NCI-H1092 (cell line): ENCODE measurements around the gene PTPRZ1.

ENCODE experiments used
- DNase-seq: peaks from one replicate; lab custom pipeline; 2025; lab: John Stamatoyannopoulos, UW

Gene PTPRZ1

DNA sequence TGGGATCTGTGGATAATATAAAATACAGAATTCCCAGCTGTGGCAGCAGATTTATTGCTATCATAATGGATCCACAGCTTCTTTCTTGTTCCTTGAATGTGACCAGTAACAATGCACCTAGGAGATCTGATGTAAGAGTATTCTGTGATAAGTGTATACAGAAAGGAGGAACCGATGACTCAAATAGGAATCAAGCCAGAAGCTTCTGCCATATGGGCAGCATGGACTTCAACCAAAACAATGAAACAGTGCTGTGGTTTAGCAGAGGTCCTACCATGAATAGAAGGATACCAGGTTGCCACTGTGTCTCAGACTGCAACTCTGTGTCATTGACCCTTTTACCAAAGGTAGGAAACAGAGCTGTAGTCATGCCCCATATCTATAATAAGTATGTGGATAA lies 81.8 kb downstream of the PTPRZ1 start:
- no peak for DNase-seq

DNA sequence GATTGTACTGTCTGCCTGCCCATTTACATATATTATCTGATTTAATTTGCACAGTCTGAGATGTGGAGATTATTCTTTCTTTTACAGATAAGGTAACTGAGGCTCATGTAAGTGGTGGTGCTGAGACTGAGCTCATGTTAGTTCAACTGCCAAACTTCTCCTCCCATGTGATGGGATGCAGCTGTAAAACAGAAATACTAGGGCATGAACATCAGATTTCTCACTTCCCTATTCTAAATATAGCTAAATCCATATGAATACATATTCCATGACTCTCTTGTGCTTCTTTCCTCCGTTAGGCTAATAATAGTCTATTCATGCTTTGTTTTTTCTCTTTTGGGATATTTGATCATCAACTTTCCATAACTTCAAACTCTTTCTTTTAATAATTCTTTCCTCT lies 84.7 kb downstream of the PTPRZ1 start:
- DNase-seq: no peak

DNA sequence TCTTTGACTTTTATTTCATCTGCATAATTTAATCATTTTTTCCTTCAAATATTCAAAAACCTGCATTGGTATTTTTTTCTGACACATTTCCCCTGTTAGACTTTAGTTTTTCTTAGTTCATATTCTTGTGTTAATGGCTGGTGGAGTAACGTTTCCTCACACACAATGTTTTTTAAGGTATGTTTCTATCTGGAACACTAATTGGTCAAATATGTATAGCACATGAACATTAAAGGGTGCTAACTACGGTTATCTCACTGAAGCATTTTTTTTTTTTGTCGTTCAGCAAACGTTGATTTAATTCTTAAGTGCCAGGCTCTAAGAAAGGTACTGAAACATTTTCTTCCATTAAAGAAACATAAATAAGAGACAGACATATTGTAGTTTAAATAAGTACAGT lies 87.7 kb downstream of the PTPRZ1 start:
- no peak for DNase-seq

DNA sequence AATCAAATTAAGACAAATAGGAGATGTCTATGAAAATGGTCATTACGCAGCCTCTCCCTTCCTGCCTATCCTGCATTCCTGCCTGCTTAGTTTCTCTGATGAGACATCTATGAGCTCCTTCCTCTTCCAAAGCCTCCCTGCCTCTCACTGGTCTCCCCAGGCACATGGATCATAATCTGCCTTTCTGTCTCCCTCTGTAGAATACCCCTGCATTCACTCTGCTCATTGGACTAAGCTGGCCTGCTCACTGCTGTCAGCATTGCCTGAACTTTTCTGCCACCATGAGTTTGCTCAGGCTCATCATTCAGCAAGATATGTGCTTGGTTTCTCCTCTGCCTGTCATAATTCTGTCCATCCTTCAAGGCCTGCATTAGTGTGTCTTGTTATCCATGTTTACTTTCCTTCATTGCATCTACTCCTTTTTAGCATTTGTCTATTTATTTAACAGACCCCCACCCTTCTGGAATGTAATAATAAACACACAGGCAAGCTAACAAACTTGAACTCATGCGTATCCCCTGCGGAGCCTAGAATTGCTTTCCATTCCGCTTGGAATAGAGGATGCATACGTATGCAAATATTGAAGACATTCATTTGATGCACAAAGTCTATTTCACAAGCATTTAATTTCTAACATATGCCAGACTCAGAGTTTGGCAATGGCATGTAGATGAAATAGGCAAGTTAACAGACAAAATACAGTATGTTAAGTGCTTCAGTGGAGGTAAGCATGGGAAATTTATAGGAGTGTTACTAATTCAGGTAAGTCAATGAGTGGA lies 88.3 kb downstream of the PTPRZ1 start:
- no peak for DNase-seq

DNA sequence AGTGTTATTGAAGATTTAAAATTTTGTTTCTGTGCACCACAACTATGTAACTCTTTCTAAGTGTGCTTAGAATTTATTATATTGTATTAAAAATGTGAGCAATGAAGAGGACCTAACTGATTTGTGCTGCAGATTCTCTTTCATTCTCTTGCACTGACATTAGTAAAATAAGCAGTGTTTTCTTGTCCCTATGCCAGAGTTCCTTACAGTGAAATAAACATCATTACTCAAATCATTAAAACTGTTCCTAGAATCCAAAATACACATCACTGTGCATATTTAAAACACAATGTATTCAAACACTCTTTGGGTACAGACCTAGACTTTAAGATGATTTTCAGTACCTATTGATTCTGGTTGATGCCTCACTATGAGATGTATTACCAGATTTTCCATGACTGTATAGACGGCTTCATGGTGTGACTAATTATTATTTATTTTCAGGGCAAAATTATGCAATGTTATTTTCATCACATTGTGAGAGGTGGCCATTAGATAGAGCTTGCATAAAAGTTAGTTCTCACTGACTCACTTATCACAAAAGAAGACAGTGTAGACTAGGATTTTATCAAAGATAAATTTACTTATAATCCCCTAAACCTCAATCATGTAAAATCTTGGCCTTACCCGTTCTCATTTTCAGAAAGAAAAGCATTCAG lies 93.4 kb downstream of the PTPRZ1 start:
- no peak for DNase-seq

DNA sequence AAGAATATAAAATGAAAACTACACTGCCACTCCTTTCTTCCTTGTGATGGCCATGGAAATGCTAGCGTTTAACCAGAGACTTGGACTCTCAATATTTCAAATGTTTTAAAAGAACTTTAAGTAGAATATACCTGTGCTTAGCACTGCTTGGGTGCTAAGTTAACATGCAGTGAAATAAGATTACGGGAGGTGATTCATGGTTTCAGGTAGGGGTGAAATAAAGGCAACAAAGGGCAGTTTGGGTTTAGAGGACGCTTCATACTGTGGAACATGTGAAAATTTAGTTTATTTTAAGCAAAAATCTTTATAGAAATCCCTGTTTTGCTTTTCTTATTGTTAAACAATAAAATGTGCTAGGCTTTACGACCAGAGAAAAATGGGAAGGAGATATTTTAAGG lies 94.0 kb downstream of the PTPRZ1 start:
- DNase-seq: no peak

DNA sequence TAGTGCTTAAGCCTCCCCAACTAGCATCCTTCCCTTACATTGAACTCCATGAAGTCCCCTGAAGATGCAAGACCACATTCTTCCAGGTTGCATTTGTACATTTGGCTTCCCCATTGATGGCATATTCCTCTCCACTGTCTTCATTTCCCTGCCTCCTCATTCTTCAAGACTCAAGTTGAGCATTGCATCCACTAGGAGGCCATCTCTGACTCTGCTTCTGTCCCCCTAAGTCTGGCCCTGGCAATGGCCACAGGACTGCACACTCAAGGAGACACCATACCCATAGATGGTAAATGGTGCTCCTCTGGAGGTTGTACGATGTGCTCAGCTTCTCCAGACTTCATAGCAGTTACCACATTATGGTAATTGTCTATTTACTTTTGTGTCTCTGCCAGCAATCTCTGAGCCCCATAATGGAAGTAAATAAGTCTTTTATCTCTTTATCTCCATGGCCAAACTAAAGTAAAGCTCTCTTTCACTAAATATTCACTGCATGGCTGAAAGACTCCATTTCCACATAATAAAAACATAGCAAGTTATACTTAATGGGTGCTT lies 112.6 kb downstream of the PTPRZ1 start:
- no peak for DNase-seq

DNA sequence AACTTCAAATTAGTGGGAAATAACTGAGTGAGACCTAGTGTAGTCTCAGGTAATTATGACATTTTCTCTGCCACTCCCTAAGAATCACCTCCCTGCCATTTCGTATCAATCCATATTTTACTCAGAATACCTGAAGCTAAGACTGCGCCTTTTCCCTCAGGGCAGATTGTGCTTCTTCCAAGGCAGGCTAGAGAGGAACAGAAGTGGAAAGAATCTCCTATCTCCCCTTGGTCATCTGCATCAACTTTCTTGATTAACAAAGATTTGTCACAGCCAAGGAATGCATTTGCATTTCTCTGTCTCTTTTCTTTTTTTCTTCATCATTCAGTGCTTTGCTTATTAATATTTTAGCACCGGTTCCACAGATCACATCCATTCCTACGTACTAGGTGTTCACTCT lies 119.1 kb downstream of the PTPRZ1 start:
- DNase-seq: no peak

DNA sequence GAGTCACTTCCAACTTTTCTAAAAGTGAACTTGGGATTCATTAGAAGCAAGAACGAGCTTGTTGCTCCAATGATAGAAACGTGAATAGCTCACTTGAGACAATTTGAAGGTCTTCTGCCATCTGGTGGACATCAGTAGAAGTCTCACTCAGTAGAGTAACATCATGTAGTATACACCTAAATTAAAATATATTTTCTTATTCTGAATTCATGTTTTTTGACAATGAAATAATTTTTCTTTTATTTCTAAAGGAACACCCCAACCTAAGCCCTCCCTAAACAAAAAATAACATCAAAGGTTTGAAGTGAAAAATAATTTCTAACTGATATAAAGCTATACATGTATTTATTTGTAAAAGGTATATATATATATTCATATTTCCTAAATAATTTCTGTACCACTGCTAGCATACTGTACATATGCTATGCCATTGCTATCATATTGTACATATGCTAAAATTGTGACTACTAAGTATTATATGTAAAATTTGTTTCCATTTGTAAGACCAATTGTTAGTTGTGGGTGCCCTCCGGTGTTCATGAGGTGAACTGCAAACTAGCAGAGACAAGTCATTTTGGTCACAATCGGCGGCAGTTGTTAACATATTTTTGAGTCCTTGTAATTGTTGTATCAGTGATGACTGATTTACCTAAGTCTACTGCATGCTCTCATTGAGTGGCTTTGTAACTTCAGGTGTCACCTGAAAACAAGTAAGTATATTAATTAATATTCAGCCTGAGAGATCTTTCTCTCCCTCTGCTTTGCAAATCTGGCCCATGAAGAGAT lies 121.9 kb downstream of the PTPRZ1 start:
- DNase-seq: peak; percentile 56

DNA sequence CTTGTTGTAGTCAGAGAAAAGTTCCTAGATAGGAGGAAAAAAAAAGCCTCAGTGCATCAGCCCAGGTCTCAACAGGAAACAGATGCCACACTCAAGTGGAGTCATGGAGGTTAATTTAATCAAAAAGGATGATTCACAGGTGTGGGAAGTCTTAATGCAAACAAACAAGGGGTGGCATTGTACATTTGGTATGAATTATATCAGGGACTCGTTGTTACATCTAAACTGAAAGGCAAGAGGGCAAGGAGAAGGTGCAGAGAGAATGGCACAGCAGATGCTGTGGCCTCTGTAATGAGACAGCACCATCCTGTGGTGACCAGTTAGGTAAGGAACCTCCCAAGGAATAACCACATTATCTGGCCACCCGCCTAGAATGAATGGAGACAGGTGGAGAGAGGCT lies 133.7 kb downstream of the PTPRZ1 start:
- DNase-seq: no peak

DNA sequence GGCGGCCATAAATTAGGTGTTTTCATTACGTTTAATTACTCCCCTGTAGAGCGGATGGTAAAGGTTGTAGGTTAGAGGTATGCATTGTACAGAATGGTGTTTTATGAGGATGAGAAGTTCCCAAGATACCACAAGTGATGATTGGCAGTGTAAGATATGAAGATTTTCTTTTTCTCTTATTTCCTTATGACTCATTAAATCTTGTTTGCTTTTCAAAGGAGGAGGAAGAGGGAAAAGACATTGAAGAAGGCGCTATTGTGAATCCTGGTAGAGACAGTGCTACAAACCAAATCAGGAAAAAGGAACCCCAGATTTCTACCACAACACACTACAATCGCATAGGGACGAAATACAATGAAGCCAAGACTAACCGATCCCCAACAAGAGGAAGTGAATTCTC lies 137.2 kb downstream of the PTPRZ1 start:
- no peak for DNase-seq

DNA sequence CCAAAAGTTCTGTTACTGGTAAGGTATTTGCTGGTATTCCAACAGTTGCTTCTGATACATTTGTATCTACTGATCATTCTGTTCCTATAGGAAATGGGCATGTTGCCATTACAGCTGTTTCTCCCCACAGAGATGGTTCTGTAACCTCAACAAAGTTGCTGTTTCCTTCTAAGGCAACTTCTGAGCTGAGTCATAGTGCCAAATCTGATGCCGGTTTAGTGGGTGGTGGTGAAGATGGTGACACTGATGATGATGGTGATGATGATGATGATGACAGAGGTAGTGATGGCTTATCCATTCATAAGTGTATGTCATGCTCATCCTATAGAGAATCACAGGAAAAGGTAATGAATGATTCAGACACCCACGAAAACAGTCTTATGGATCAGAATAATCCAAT lies 140.1 kb downstream of the PTPRZ1 start:
- DNase-seq: no peak

DNA sequence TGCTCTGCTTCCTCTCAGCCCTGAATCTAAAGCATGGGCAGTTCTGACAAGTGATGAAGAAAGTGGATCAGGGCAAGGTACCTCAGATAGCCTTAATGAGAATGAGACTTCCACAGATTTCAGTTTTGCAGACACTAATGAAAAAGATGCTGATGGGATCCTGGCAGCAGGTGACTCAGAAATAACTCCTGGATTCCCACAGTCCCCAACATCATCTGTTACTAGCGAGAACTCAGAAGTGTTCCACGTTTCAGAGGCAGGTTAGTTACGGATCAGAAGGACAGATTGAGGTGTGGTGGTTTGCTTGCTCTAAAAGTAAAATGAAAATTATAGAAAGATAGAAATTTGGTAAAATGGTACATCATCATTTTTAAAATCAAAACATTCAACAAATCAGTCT lies 140.7 kb downstream of the PTPRZ1 start:
- no peak for DNase-seq

DNA sequence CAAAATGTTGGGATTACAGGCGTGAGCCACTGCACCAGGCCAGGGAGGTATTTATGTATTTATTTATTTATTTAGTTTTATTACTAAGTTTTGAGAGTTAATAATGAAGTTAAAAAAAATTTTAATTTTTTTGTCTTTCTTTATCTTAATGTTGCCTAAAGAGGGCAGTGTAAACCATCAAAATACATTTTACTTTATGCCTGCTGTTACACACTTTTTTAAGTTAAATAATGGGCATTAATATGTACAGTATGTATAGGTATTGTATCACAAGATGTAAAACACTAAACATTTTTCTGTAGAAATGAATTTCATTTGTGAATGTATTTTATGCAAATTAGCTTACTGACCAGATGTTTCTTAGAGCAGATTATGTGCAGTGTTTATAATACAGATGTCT lies 141.7 kb downstream of the PTPRZ1 start:
- no peak for DNase-seq

DNA sequence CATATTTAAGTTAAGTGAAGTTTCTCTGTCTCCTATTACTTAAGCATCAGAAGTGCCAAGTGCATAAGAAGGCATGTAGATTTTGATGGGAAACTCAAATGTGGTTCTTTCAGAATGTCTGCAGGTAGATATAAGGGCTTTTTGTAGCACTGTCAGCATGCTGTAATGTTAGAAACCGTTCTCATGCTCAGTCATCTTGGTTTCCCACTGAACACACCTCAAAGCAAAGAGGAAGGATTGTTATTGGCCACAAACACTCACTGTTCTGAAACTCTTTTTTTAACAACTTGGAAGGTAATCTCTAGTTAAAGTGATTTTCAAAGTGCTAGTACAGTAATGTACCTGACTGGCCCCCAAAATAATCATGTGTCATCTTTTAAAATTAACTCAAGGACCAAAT lies 145.1 kb downstream of the PTPRZ1 start:
- DNase-seq: no peak

DNA sequence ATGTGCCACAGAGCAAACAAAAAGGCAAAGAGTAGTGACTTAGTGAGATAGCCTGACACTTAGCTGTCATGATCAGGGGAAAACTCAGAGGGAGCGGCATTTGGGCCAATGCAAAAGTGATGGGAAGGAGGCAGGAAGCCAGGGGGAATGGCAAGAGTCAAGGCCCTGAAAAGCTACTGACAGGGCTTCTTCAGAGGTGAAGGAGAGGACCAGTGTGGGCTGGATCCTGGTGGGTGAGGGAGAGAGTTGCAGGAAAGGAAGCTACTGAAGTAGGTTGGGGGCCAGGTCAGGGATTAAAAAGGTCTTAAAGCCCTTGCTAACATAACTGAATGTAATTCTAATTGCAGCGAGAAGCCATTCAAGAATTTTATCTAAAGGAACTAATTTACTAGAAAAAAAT lies 154.1 kb downstream of the PTPRZ1 start:
- DNase-seq: no peak

DNA sequence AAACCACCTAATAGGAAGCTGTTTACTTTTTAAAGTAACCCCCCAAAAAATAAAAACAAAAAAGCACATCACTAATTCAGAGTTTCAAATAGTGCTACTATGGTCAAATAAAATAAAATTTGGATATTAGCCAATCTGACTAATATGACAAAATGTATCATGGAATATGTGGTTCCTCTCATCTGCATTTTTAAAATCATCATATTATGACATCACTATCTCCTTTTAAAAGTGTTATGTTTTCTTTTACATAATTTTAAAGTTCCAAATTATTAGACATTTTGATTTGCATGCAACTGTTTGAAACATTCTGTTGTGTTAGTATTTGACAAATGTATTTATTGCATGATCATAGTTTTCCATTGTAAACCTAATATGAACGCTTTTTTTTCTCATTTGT lies 160.7 kb downstream of the PTPRZ1 start:
- DNase-seq: no peak

DNA sequence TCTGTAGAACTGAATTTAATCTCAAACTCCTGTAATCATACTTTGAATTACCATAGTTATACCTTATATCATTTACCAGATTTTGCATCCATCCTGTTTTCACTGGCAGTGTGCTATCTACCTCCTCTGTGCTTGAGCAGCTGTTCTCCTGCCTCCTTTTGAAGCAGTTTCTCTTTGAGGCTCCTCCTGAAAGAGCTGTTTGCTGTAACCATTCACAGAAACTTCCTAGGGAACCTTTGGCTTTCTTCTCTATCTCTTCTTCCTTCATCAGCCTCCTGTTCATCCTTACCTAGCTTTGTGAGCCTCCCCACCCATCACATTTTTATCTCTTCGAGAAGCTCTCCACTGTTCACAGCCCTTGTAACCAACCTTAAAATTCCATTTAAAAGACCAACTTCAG lies 162.9 kb downstream of the PTPRZ1 start:
- DNase-seq: no peak

DNA sequence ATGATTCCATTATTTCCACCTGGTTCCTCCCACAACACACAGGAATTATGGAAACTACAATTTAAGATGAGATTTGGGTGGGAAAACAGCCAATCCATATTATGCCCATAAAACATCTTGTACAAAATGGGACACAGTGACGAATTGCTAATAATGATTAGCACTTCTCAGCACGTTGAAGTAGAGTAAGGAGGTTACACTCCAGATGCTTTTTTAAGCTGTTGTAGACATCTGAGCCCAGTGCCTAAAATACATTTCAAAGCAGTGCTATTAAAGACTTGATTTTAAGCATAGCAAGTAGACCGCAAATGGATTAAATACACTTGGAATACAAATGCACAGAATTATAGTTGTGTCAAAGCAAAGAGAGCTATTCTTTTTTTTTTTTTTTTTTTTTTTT lies 165.2 kb downstream of the PTPRZ1 start:
- DNase-seq: no peak

DNA sequence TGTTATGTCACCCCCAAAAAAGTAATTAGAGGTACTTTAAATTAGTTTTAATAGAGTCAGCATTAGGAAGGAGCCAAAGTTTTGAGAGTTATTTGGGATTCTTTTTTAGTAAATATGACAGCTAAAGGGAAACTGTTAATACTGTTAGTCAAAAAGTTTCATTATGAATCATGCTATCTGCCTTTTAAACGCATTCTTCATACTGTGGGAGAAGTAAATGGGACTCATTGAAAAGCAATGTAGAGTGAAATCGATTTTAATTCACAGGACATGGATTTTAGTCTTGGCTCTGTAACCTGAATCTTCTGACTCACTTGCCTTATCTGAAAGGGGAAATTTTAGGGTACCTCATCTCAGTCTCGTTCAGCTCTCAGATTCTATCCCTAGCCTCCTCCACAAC lies 165.9 kb downstream of the PTPRZ1 start:
- no peak for DNase-seq

DNA sequence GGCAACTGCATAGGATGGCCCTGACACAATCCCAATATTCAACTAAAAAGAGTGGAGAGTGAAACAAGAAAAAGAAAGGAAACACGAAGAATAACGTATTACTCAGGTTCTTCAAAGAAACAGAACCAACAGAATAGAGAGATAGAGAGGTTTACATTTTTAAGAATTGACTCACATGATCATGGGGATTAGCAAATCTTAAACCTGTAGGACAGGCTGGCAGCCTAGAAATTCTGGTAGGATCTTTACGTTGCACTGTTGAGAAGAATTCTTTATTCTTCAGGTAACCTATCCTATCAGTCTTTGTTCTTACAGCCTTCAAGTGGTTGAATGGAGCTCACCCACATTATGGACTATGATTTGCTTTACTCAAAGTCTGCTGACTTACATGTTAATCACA lies 167.2 kb downstream of the PTPRZ1 start:
- DNase-seq: no peak

DNA sequence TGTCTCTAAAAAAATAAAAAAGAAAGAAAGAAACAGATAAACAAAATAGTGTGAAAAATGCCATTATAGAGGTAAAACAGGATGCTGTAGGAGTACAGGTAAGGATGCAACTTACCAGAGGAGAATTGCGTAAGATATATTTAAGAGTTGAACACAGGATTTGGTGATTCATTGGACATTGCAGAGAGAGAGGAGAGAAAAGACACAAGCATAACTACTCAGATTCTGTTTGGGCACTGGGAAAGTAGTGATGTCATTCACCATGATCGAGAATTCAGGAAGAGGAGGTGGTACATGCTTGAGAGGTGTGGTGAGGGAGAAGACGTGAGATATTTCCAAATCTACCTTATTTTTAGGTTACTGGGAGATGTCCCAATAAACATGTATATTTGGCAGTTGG lies 173.4 kb downstream of the PTPRZ1 start:
- no peak for DNase-seq

DNA sequence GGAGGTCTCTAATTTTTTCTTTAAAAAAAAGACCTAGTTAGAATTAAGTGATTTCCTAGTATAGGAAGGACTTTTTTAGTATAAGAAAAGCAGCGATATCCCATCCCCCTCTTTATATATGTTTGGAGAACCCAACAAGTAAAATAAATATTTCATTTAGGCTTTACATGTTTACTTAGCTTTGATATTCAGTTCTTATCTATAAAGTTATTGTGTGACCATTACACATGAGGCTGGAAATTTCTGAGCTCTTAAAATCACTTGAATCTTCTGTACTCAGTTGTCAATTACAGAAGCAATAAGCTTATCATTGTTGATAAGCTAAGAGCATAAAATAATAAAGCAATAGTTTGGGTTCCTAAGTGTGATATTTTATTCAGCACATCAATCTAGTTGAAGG lies 181.4 kb downstream of the PTPRZ1 start:
- DNase-seq: no peak
